Aortic smooth muscle cell (primary cell): Measurements from ENCODE around the gene ANKRD12. TPM values are rescaled to one million over a fixed set of nuclear protein-coding genes. Genes with fewer than 3 reads are reported as not detected.

Experiments
- total RNA-seq: library from RNA; depleted of rRNA; stranded (reverse); fragments of >200 nt; gene quantifications from 2 replicates; pipeline ENCODE4 v1.2.3, GENCODE V29; 2014

ANKRD12 gene
- total RNA-seq: 29.3 and 41.5 TPM in 2 replicates

GRCh38 chr18:9136315-9137155 is at the start of gene ANKRD12:
Gene ANKRD12, plus strand, starts transcription at chr18:9136781. Its CDS starts 45,652 bp downstream, at chr18:9182433.

DNA sequence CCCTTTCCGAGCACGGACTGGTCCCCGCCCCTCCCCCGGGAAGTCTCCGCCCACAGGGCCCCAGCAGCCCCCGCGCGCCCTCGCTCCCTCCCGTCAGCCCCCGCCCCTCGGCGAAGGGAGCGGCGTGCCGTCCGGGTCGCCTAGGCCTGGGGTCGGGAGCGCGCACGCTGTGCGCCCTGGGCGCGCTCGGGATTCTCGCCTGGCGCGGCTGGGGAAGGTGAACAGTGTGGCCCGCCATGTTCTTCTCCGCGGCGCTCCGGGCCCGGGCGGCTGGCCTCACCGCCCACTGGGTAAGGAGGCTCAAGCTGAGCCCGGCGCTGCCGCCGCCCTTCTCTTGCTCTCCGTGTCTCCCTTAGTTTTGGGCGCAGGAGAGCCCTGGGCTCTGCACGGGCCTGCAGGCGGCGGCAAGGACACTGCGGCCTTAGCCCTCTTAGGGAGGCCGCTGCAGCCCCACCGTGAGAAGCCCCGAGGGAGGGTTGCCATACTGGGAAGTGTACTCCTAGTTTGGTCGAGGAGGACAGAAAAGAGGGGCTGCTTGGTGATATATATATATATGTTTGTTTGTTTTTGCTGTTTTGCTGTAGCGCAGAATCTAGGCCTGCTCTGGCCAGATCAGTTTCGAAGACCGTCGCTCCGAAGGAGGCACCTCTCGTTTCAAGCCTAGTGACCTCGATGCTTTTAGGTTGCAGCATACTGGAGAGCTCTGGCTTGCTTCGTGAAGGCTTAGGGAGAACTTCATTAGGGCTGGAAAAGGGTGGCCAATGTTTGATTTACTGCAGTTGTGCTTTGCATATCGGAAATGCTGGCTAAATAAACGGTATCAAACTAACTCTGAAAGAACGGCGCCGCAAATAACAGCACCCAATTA is 33.8 kb upstream of the ANKRD12 start, which contains the start of gene NDUFV2:
TSS of gene NDUFV2 (plus strand) at position 192 of the 868 bp plus-strand sequence. CDS start at position 237, 45 bp downstream.

DNA sequence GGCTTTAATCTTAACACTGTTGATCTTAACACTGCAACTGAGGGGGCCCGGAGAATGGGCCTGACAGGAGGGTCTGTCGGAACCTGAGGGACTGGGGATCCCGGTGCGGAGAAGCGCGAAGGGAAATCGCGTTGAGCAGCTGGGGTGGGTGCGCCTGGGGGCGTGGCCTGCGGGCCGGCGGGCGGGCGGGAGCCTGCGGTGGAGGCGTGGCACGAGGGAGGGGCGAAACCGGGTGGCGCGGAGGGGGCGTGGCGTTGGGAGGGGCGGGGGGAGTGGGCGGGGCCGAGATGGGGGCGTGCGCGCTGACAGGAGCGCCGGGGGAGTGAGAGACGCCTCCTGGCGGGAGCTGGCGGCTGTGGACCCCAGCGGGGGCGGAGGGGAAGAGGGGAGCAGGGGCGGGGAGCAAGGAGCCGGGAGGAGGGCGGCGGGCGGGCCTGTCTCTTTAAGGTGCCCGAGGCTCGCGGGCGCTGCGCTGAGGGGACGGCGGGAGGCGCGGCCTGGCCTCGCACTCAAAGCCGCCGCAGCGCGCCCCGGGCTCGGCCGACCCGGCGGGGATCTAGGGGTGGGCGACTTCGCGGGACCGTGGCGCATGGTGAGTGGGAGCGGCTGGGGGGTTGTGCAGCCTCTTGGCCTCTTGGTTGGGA is 197.9 kb downstream of the ANKRD12 start, which contains the start of gene TWSG1:
TSS of gene TWSG1 (plus strand) at position 445 of the 644 bp plus-strand sequence. CDS start 2,457 bp downstream, outside the sequence.

Other genes starting within 250 kb of the ANKRD12 start
- gene NDUFV2, start 34.1 kb upstream of the ANKRD12 start, total RNA-seq: 106 and 116 TPM in 2 replicates
- 144 and 148 TPM in 2 replicates for gene TWSG1, start 198.0 kb downstream of the ANKRD12 start, total RNA-seq